DOHH2 (cell line): ENCODE data around the gene SCN8A.

Source experiments
- EZH2phosphoT487 ChIP-seq: fragments of 200-600 bp; sonication (generic); IDR thresholded peaks from 2 replicates; pipeline ENCODE4 v1.6.1; 2017; ENCODE audit warnings: borderline replicate concordance, mild to moderate bottlenecking, antibody characterized with exemption, low read length, moderate library complexity, mixed read lengths
- TF ChIP-seq, protein P1 (sequence below): fragments of 200-600 bp; sonication (generic); IDR thresholded peaks from one replicate; pipeline ENCODE4 v1.5.1; 2014; ENCODE audit warnings: antibody characterized with exemption, mild to moderate bottlenecking, low read depth, low read length; ENCODE audit not compliant: poor library complexity, severe bottlenecking

DNA sequence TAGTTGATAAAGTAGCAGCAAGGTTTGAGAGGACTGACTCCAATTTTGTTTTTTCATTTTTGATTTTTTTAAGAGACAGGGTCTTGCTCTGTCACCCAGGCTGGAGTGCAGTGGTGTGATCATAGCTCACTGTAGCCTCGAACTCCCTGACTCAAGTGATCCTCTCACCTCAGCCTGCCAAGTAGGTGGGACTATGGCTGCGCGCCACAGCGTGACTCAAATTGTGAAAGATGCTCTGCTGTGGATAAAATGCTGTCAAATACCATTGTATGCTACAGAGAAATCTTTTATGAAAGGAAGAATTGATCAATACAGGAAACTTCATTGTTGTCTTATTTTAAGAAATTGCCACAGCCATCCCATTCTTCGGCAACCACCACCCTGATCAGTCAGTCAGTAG lies 48.3 kb downstream of the SCN8A start:
- TF ChIP-seq, protein P1, sequence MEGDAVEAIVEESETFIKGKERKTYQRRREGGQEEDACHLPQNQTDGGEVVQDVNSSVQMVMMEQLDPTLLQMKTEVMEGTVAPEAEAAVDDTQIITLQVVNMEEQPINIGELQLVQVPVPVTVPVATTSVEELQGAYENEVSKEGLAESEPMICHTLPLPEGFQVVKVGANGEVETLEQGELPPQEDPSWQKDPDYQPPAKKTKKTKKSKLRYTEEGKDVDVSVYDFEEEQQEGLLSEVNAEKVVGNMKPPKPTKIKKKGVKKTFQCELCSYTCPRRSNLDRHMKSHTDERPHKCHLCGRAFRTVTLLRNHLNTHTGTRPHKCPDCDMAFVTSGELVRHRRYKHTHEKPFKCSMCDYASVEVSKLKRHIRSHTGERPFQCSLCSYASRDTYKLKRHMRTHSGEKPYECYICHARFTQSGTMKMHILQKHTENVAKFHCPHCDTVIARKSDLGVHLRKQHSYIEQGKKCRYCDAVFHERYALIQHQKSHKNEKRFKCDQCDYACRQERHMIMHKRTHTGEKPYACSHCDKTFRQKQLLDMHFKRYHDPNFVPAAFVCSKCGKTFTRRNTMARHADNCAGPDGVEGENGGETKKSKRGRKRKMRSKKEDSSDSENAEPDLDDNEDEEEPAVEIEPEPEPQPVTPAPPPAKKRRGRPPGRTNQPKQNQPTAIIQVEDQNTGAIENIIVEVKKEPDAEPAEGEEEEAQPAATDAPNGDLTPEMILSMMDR, result no peak
- no peak for TF ChIP-seq EZH2phosphoT487
